ENCODE results near the gene BEND5.

DNA sequence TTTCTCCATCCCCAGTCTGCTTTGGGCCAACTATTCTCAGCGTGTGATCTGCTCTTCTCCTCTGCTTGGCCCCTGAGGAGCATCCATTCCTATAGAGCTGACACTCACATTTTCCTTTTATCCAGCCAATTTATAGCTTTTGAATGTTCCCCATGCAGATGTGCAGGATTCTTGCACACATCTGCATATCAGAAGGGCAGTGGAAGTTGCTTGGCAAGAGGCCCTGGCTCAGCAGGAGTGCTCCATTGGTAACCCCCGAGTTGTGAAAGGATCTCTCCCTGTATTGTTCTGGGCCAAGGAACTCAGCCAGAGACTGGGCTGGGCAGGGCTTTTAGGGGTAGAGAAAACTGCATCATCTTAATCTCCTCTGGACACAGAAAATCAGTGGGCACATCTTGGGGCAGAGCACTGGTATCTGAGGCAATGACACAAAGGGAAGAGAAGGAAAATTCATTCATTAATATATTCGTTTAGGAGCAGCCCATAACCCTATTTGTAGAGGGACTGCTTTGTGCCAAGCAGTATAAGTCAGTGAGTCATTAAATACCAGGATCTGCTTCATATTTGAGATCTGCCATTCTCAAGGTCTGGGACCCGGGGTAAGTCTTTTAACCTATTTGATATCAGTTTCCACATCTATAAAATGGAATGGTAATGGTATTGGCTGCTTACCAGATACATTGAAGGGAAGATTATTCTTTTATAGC is 31.0 kb upstream of the BEND5 start:
- TF ChIP-seq, protein P1, sequence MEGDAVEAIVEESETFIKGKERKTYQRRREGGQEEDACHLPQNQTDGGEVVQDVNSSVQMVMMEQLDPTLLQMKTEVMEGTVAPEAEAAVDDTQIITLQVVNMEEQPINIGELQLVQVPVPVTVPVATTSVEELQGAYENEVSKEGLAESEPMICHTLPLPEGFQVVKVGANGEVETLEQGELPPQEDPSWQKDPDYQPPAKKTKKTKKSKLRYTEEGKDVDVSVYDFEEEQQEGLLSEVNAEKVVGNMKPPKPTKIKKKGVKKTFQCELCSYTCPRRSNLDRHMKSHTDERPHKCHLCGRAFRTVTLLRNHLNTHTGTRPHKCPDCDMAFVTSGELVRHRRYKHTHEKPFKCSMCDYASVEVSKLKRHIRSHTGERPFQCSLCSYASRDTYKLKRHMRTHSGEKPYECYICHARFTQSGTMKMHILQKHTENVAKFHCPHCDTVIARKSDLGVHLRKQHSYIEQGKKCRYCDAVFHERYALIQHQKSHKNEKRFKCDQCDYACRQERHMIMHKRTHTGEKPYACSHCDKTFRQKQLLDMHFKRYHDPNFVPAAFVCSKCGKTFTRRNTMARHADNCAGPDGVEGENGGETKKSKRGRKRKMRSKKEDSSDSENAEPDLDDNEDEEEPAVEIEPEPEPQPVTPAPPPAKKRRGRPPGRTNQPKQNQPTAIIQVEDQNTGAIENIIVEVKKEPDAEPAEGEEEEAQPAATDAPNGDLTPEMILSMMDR (IDR thresholded peaks at IDR 0.05) = no peak
- TF ChIP-seq POLR2AphosphoS5 (IDR thresholded peaks at IDR 0.05; ENCODE audit: low read depth, low read length) = no peak
- no peak for TF ChIP-seq TCF7L2 (IDR thresholded peaks at IDR 0.05; ENCODE audit: low read depth, low read length)
